HG03097 (cell line): Measurements from ENCODE around the gene ARPC1A.
"Not testable (repeated sequence)": the region's sequence is repeated elsewhere in the genome, so short reads cannot be mapped to it uniquely, and the experiment has no call there.

Experiments
- ATAC-seq: cut with Tn5 transposase; IDR thresholded peaks from one replicate; pipeline ENCODE4 v1.9.1; 2021; ENCODE audit not compliant: unreplicated experiment, low FRiP score

ARPC1A gene

GRCh38 chr7:99314504-99314903 lies 11.2 kb upstream of the ARPC1A start:
- no peak for ATAC-seq

- ATAC-seq, result no peak
These were observed 5.3 kb upstream of the ARPC1A start for GRCh38 chr7:99320371-99320770.

GRCh38 chr7:99322659-99323058 lies 3.0 kb upstream of the ARPC1A start:
- ATAC-seq, result not testable (repeated sequence)

GRCh38 chr7:99324559-99324958 lies 1.1 kb upstream of the ARPC1A start:
- ATAC-seq, result no peak

- no peak for ATAC-seq
These were observed 651 bp upstream of the ARPC1A start for GRCh38 chr7:99325001-99325493.

GRCh38 chr7:99326408-99326782 lies 697 bp downstream of the ARPC1A start:
- ATAC-seq, result no peak

- ATAC-seq, result not testable (repeated sequence)
These were observed 4.7 kb downstream of the ARPC1A start for GRCh38 chr7:99330314-99330961.

GRCh38 chr7:99331002-99331401 lies 5.3 kb downstream of the ARPC1A start:
- ATAC-seq, result no peak

- ATAC-seq, result no peak
These were observed 13.9 kb downstream of the ARPC1A start for GRCh38 chr7:99339595-99339994.

GRCh38 chr7:99340659-99341058 lies 15.0 kb downstream of the ARPC1A start:
- ATAC-seq, result no peak

- no peak for ATAC-seq
These were observed 18.5 kb downstream of the ARPC1A start for GRCh38 chr7:99344061-99344647.

GRCh38 chr7:99350641-99351040 lies 24.9 kb downstream of the ARPC1A start:
- not testable (repeated sequence) for ATAC-seq

GRCh38 chr7:99352247-99352646 lies 26.5 kb downstream of the ARPC1A start:
- no peak for ATAC-seq

GRCh38 chr7:99355098-99355497 lies 29.4 kb downstream of the ARPC1A start:
- ATAC-seq, result no peak

GRCh38 chr7:99357701-99358490 lies 32.2 kb downstream of the ARPC1A start:
- no peak for ATAC-seq

- not testable (repeated sequence) for ATAC-seq
These were observed 32.8 kb downstream of the ARPC1A start for GRCh38 chr7:99358521-99358920.

GRCh38 chr7:99359465-99360154 lies 33.9 kb downstream of the ARPC1A start:
- no peak for ATAC-seq

GRCh38 chr7:99362801-99363200 lies 37.1 kb downstream of the ARPC1A start:
- no peak for ATAC-seq

GRCh38 chr7:99363286-99363685 lies 37.6 kb downstream of the ARPC1A start:
- ATAC-seq, result no peak

- no peak for ATAC-seq
These were observed 39.8 kb downstream of the ARPC1A start for GRCh38 chr7:99365318-99366141.
